Esophagus squamous epithelium (tissue), 4 donors: Measurements from ENCODE around the gene PPP2R1B.

Source experiments
- CTCF ChIP-seq, 6 experiments: fragments of 450-650 bp in 4 of 6; fragments of 200-600 bp in 2 of 6; sonication (generic) in 2 of 6; IDR thresholded peaks; one replicate each; pipeline ENCODE4 v1.5.1; 2016 to 2019; ENCODE audit warnings: antibody characterized with exemption in 6 of 6, mild to moderate bottlenecking in 4 of 6, moderate library complexity in 4 of 6
- POLR2A ChIP-seq, 4 donors: fragments of 450-650 bp; IDR thresholded peaks; one replicate each; pipeline ENCODE4 v1.6.1; 2017; ENCODE audit warnings: antibody characterized with exemption in 4 of 4, mild to moderate bottlenecking in 4 of 4, moderate library complexity in 3 of 4

- TF ChIP-seq CTCF (IDR thresholded peaks at IDR 0.05) (no peak), POLR2A (IDR thresholded peaks at IDR 0.05) (no peak)
These were observed 47.3 kb downstream of the PPP2R1B start for GRCh38 chr11:111718859-111719258.
